Suprapubic skin (tissue), 4 donors: ENCODE measurements around the gene SLC9A9.

ENCODE experiments used
- CTCF ChIP-seq, 2 donors: fragments of 200-600 bp in 1 of 2; fragments of 450-650 bp in 1 of 2; sonication (generic) in 1 of 2; IDR thresholded peaks; one replicate each; pipeline ENCODE4 v1.5.1; 2016 to 2019; ENCODE audit warnings: antibody characterized with exemption in 2 of 2, mild to moderate bottlenecking in 1 of 2, moderate library complexity in 1 of 2
- POLR2A ChIP-seq, 2 donors: fragments of 450-650 bp; IDR thresholded peaks; one replicate each; pipeline ENCODE4 v1.6.1; 2017; ENCODE audit warnings: antibody characterized with exemption in 2 of 2, mild to moderate bottlenecking in 2 of 2, moderate library complexity in 2 of 2
- POLR2AphosphoS5 ChIP-seq, 3 donors: sonication (generic); formaldehyde crosslinking; IDR thresholded peaks; one replicate each; pipeline ENCODE4 v1.6.1; 2017; ENCODE audit warnings: antibody characterized with exemption in 3 of 3

- TF ChIP-seq POLR2A (IDR thresholded peaks at IDR 0.05) (no peak), CTCF (IDR thresholded peaks at IDR 0.05) (no peak), POLR2AphosphoS5 (IDR thresholded peaks at IDR 0.05) (no peak)
These were observed 581.3 kb downstream of the SLC9A9 start for GRCh38 chr3:143266927-143267326.
